Subcutaneous preadipocyte (primary cell): ENCODE results near the gene VSTM2B. TPM values are rescaled to one million over a fixed set of nuclear protein-coding genes. Genes with fewer than 3 reads are reported as not detected.

Experiments
- total RNA-seq: library from RNA; depleted of rRNA; stranded (reverse); fragments of >200 nt; gene quantifications from 2 replicates; pipeline ENCODE4 v1.2.3, GENCODE V29; 2012

The VSTM2B gene
- total RNA-seq, result not detected in 2 replicates

DNA sequence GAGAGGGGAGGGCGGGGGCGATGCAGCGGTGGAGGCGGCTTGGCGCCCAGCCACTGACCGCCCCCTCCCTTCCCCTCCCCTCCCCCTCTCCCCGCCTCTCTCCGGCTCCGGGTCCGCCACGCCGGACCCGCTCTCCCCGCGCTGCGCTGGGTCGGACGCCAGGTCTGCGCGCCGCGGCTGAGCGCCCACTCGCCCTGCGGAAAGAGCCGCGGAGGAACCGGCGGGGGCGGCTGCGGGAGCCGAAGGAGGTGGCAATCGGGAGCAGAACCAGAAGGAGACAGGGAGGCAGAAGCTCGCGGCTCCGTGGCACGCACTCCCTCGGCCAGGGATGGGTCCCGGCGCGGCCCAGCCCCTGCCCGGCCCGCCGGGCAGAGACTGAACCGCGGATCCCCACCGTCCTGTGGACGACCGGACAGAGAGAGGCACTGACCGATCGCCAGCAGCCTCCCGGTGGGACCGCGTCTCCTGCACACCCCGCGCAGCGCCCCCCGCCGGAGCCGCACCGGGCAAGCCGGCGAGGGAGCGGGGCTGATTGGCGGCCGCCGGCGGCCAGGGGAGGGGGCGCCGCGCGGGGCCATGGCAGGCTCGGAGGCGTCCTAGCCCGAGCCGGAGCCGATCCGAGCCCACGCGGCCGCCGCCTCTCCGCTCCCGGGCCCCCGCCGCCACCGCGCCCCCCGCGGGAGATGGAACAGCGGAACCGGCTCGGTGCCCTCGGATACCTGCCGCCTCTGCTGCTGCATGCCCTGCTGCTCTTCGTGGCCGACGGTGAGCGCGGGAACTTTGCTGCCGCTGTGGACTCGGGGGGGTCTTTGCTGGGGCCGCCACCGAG, at the start of gene VSTM2B:
VSTM2B (plus strand) TSS at position 94 of the 829 bp plus-strand sequence; CDS start at position 684, 590 bp downstream.

DNA sequence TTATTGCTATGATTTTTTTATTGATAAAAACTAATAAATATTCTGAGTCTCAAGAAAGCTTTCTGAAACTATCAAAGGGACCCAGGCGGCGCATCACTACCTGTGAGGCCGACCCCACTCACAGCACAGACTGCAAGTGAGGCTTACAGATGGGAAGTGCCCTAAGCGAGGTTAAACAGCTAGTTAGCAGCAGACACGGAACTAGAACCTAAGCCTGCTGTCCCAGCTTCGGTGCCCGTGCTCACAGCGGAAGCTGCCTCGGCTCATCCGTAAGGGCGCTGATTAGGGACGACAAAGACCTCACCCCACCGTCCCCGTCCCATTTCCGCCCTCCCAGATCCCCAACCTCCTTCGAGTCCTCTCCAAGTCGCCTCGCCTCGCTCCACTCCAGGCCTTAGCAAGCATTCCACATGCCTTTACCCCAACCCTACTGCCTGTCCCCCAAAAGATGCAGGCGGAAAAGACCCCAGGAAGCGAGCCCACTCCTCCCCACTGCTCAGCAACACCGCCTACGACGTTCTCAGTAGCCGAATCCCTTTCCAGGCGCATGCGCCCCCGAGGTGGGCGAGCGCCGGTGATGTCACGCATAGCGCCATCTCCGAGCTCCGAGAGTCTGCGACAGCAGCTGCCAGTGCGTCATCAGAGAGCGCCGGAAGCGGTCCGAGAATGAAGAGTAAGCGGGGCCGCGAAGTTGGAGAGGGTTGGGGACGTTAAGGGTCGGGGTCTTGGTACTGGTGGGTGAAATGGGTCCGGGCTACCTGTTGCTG, 80.0 kb downstream of the VSTM2B start, which contains the start of gene POP4:
POP4 (plus strand) TSS at position 631 of the 767 bp plus-strand sequence; CDS start at position 667, 36 bp downstream.

Other genes starting within 250 kb of the VSTM2B start
- 75.5 and 89.7 TPM in 2 replicates for gene POP4, start 80.3 kb downstream of the VSTM2B start, total RNA-seq
- gene PLEKHF1, start 139.5 kb downstream of the VSTM2B start, total RNA-seq, result 25.6 and 39.7 TPM in 2 replicates
- 19.1 and 20.3 TPM in 2 replicates for gene C19orf12, start 189.3 kb downstream of the VSTM2B start, total RNA-seq